PFSK-1 (cell line): ENCODE results near the gene ZNF664.

Experiments used
- POLR2AphosphoS5 ChIP-seq: IDR thresholded peaks from 2 replicates; pipeline ENCODE4 v1.6.1; 2012; ENCODE audit warnings: low read depth, mild to moderate bottlenecking, control low read depth, low read length, moderate library complexity
- TAF1 ChIP-seq: IDR thresholded peaks from 2 replicates; pipeline ENCODE4 v1.6.1; 2012; ENCODE audit warnings: low read length, control low read depth, borderline replicate concordance; ENCODE audit not compliant: insufficient read depth
- TF ChIP-seq, protein P1 (sequence below), 2 experiments: IDR thresholded peaks; 2 replicates each; pipeline versions ENCODE4 v1.6.1 to v1.8.0; 2011 to 2012; ENCODE audit warnings: low read depth in 2 of 2, low read length in 2 of 2, control low read depth in 1 of 2, inconsistent platforms in 1 of 2, mild to moderate bottlenecking in 1 of 2, moderate library complexity in 1 of 2; ENCODE audit not compliant: insufficient read depth in 1 of 2

- TF ChIP-seq, protein P1, sequence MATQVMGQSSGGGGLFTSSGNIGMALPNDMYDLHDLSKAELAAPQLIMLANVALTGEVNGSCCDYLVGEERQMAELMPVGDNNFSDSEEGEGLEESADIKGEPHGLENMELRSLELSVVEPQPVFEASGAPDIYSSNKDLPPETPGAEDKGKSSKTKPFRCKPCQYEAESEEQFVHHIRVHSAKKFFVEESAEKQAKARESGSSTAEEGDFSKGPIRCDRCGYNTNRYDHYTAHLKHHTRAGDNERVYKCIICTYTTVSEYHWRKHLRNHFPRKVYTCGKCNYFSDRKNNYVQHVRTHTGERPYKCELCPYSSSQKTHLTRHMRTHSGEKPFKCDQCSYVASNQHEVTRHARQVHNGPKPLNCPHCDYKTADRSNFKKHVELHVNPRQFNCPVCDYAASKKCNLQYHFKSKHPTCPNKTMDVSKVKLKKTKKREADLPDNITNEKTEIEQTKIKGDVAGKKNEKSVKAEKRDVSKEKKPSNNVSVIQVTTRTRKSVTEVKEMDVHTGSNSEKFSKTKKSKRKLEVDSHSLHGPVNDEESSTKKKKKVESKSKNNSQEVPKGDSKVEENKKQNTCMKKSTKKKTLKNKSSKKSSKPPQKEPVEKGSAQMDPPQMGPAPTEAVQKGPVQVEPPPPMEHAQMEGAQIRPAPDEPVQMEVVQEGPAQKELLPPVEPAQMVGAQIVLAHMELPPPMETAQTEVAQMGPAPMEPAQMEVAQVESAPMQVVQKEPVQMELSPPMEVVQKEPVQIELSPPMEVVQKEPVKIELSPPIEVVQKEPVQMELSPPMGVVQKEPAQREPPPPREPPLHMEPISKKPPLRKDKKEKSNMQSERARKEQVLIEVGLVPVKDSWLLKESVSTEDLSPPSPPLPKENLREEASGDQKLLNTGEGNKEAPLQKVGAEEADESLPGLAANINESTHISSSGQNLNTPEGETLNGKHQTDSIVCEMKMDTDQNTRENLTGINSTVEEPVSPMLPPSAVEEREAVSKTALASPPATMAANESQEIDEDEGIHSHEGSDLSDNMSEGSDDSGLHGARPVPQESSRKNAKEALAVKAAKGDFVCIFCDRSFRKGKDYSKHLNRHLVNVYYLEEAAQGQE (IDR thresholded peaks at IDR 0.05; ENCODE audit: insufficient read depth in 1 of 2, low read depth in 2 of 2, low read length in 2 of 2), result no peak
- no peak for TF ChIP-seq TAF1
- TF ChIP-seq POLR2AphosphoS5, result no peak
Measured at GRCh38 chr12:123952037-123952436, 21.0 kb upstream of the ZNF664 start.
